ENCODE data around the gene PTPRM. TPM values are rescaled to one million over a fixed set of nuclear protein-coding genes. Genes with fewer than 3 reads are reported as not detected.

Gene PTPRM
- total RNA-seq, 1 experiment from 2014 or later: 1.6 TPM

GRCh38 chr18:7557973-7558372 is 9.1 kb upstream of the PTPRM start:
- Histone ChIP-seq H3K9me3 (ENCODE audit: control insufficient read depth, insufficient read depth, low read depth, low read length) (no peaks in the 10 kb centered on the region), H3K4me3 (ENCODE audit: low read depth in 2 of 2, low read length in 2 of 2) (no peak overlapping the region), H3K27me3 (ENCODE audit: control insufficient read depth, insufficient read depth, low read length) (no peaks in the 10 kb centered on the region; the same call in 1 of the 2 replicates), H3K36me3 (ENCODE audit: control insufficient read depth, insufficient read depth, low read length) (no peaks in the 10 kb centered on the region), H3K27ac (ENCODE audit: low read length) (no peak overlapping the region), H3K4me1 (ENCODE audit: control insufficient read depth, insufficient read depth, low read length) (no peaks in the 10 kb centered on the region)
- DNase-seq (ENCODE audit: low read depth, low spot score): no peak
- intact Hi-C loops (cut with micrococcal nuclease; ENCODE audit: unreplicated experiment) (no loop called here), in situ Hi-C loops (cut with HindIII; ENCODE audit: low pct_unique_long_range_greater_than_20kb, low sequenced_read_pairs) (no loop called here)
- ChIA-PET POLR2A (no interaction called here), CTCF (no interaction called here)
- BruUV-seq (replicated peaks): no TSS peak
- ATAC-seq: no peak
- TF ChIP-seq POLR2AphosphoS5 (IDR thresholded peaks at IDR 0.05; ENCODE audit: low read depth, low read length) (no peak), SIN3A (IDR thresholded peaks at IDR 0.05; ENCODE audit: borderline replicate concordance, insufficient read depth, low read depth, low read length) (no peak), TCF7L2 (IDR thresholded peaks at IDR 0.05; ENCODE audit: low read depth, low read length) (no peak), REST (IDR thresholded peaks at IDR 0.05; ENCODE audit: insufficient read depth in 1 of 2, low read depth in 2 of 2, low read length in 1 of 2) (no peak), CTCF (IDR thresholded peaks at IDR 0.05) (no peak)

- no peaks in the 10 kb centered on the region; the same call in 1 of the 2 replicates for H3K27me3 ChIP-seq (ENCODE audit: control insufficient read depth, insufficient read depth, low read length)
- BruUV-seq (replicated peaks): no TSS peak
- intact Hi-C loops (cut with micrococcal nuclease; ENCODE audit: unreplicated experiment) (no loop called here), in situ Hi-C loops (cut with HindIII; ENCODE audit: low pct_unique_long_range_greater_than_20kb, low sequenced_read_pairs) (no loop called here)
- ATAC-seq: no peak
- H3K27ac ChIP-seq (ENCODE audit: low read length): no peak overlapping the region
- H3K4me1 ChIP-seq (ENCODE audit: control insufficient read depth, insufficient read depth, low read length): no peaks in the 10 kb centered on the region
- no peaks in the 10 kb centered on the region for H3K36me3 ChIP-seq (ENCODE audit: control insufficient read depth, insufficient read depth, low read length)
- no peak for DNase-seq (ENCODE audit: low read depth, low spot score)
- TF ChIP-seq POLR2AphosphoS5 (IDR thresholded peaks at IDR 0.05; ENCODE audit: low read depth, low read length): no peak
- no peak for TF ChIP-seq TCF7L2 (IDR thresholded peaks at IDR 0.05; ENCODE audit: low read depth, low read length)
- no peak for TF ChIP-seq SIN3A (IDR thresholded peaks at IDR 0.05; ENCODE audit: borderline replicate concordance, insufficient read depth, low read depth, low read length)
- TF ChIP-seq REST (IDR thresholded peaks at IDR 0.05; ENCODE audit: insufficient read depth in 1 of 2, low read depth in 2 of 2, low read length in 1 of 2): no peak
- no peak for TF ChIP-seq CTCF (IDR thresholded peaks at IDR 0.05)
- H3K4me3 ChIP-seq (ENCODE audit: low read depth in 2 of 2, low read length in 2 of 2): no peak overlapping the region
- POLR2A ChIA-PET: no interaction called here
- CTCF ChIA-PET: no interaction called here
- H3K9me3 ChIP-seq (ENCODE audit: control insufficient read depth, insufficient read depth, low read depth, low read length): no peaks in the 10 kb centered on the region
These were observed 8.3 kb upstream of the PTPRM start for GRCh38 chr18:7558769-7559168.

Measured in Panc1 (cell line).